ENCODE measurements around the gene KCTD17.
A peak's percentile ranks its signal among the peaks of the same experiment; 100 is the strongest.

Gene KCTD17

GRCh38 chr22:37044634-37045625, 6.6 kb upstream of the KCTD17 start:
- H3K9ac ChIP-seq (ENCODE audit: low read depth, low read length), result no peak overlapping the region
- no peak overlapping the region for H3K27ac ChIP-seq (ENCODE audit: low read depth, low read length)
- no peaks in the 10 kb centered on the region for H3K36me3 ChIP-seq (ENCODE audit: insufficient read depth, low read length)
- WGBS, result 80% methylated on average over 9 of the region's 9 CpGs
- no peaks in the 10 kb centered on the region for H3K9me3 ChIP-seq (ENCODE audit: insufficient read depth, low read depth, low read length)
- no peak overlapping the region for H3K4me3 ChIP-seq (ENCODE audit: low read length)
- H3K4me1 ChIP-seq (ENCODE audit: insufficient read depth, low read length), result peaks cover 3% of the 10 kb centered on the region; the same call in 1 of the 2 replicates
- no peaks in the 10 kb centered on the region; the same call in 1 of the 2 replicates for H3K27me3 ChIP-seq (ENCODE audit: insufficient read depth, low read length)

GRCh38 chr22:37045958-37046357, 5.6 kb upstream of the KCTD17 start:
- Histone ChIP-seq H3K4me1 (ENCODE audit: insufficient read depth, low read length) (peaks cover 1% of the 10 kb centered on the region; the same call in 1 of the 2 replicates), H3K27ac (ENCODE audit: low read depth, low read length) (no peak overlapping the region), H3K27me3 (ENCODE audit: insufficient read depth, low read length) (no peaks in the 10 kb centered on the region; the same call in 1 of the 2 replicates), H3K9ac (ENCODE audit: low read depth, low read length) (no peak overlapping the region), H3K36me3 (ENCODE audit: insufficient read depth, low read length) (no peaks in the 10 kb centered on the region), H3K9me3 (ENCODE audit: insufficient read depth, low read depth, low read length) (no peaks in the 10 kb centered on the region), H3K4me3 (ENCODE audit: low read length) (no peak overlapping the region)
- 40% methylated on average over 3 of the region's 4 CpGs for WGBS

DNA sequence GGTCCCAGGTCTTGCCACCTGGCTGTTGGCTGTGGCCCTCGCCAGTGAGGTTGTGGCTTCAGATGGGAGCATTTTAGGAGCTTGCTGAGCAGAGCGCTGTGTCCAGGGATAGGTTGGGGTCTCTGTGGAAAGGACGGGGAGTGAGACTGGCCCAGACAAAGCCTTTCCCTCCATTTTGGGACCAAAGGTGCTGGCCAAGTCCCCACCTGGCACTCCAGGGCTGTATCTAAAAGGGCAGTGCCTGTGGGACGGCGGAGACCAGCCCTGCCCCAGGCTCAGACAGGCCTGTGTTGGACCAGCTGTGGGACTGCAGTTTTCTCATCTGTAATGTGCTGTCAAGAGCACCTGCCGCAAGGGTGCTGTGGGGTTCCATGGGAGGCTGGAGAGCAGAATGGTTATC, 5.0 kb upstream of the KCTD17 start:
- H3K9me3 ChIP-seq (ENCODE audit: insufficient read depth, low read depth, low read length), result no peaks in the 10 kb centered on the region
- no peak overlapping the region for H3K27ac ChIP-seq (ENCODE audit: low read depth, low read length)
- H3K36me3 ChIP-seq (ENCODE audit: insufficient read depth, low read length), result no peaks in the 10 kb centered on the region
- no peak overlapping the region for H3K4me3 ChIP-seq (ENCODE audit: low read length)
- no peaks in the 10 kb centered on the region for H3K4me1 ChIP-seq (ENCODE audit: insufficient read depth, low read length)
- no peaks in the 10 kb centered on the region; the same call in 1 of the 2 replicates for H3K27me3 ChIP-seq (ENCODE audit: insufficient read depth, low read length)
- H3K9ac ChIP-seq (ENCODE audit: low read depth, low read length), result no peak overlapping the region
- WGBS, result 90% methylated on average over 6 of the region's 6 CpGs

GRCh38 chr22:37047006-37047405, 4.5 kb upstream of the KCTD17 start:
- WGBS, result 89% methylated on average over 7 of the region's 7 CpGs
- Histone ChIP-seq H3K27me3 (ENCODE audit: insufficient read depth, low read length) (no peaks in the 10 kb centered on the region; the same call in 1 of the 2 replicates), H3K4me1 (ENCODE audit: insufficient read depth, low read length) (no peaks in the 10 kb centered on the region), H3K36me3 (ENCODE audit: insufficient read depth, low read length) (no peaks in the 10 kb centered on the region), H3K4me3 (ENCODE audit: low read length) (no peak overlapping the region), H3K9ac (ENCODE audit: low read depth, low read length) (no peak overlapping the region), H3K9me3 (ENCODE audit: insufficient read depth, low read depth, low read length) (no peaks in the 10 kb centered on the region), H3K27ac (ENCODE audit: low read depth, low read length) (no peak overlapping the region)

DNA sequence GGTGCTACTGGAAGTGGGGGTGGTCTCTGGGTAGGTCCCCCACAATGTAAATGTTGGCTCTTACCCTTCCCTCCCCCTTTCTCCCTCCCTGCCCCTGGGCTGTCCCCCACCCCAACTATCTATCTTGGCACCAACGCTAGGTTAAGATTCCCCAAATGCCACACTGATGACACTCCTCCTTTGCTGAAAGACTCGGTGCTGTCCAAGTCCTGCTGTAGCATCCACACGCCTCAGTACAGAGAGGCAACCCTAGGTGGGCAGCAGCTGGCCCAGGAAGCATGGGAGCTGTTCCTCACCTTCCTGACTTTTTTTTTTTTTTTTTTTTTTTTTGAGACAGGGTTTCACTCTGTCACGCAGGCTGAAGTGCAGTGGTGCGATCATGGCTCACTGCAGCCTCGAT, 3.4 kb upstream of the KCTD17 start:
- no peaks in the 10 kb centered on the region for H3K4me1 ChIP-seq (ENCODE audit: insufficient read depth, low read length)
- no peak overlapping the region for H3K9ac ChIP-seq (ENCODE audit: low read depth, low read length)
- WGBS, result 75% methylated on average over 6 of the region's 6 CpGs
- H3K27me3 ChIP-seq (ENCODE audit: insufficient read depth, low read length), result no peaks in the 10 kb centered on the region; the same call in 1 of the 2 replicates
- no peak overlapping the region for H3K4me3 ChIP-seq (ENCODE audit: low read length)
- no peaks in the 10 kb centered on the region for H3K9me3 ChIP-seq (ENCODE audit: insufficient read depth, low read depth, low read length)
- H3K27ac ChIP-seq (ENCODE audit: low read depth, low read length), result no peak overlapping the region
- peaks cover 2% of the 10 kb centered on the region; the same call in 1 of the 2 replicates for H3K36me3 ChIP-seq (ENCODE audit: insufficient read depth, low read length)

DNA sequence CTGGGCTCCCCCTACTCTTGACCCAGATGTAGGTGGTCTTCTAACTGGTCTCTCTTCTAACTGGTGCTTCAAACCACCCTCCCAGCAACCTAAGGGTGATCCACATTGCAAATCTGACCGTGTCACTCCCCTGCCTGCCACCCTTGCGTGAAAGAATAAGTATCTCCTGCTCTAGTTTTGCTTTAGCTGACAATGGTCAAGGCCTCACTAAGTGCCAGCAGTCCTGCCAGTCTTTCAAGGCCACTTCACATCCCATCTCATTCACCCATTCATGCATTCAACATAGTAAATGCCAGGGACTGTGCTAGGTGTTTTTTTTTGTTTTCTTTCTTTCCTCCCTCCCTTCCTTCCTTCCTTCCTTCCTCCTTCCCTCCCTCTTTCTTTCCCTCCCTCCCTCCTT, 2.3 kb upstream of the KCTD17 start:
- H3K27ac ChIP-seq (ENCODE audit: low read depth, low read length), result no peak overlapping the region
- H3K4me1 ChIP-seq (ENCODE audit: insufficient read depth, low read length), result no peaks in the 10 kb centered on the region
- 84% methylated on average over 2 of the region's 2 CpGs for WGBS
- no peaks in the 10 kb centered on the region; the same call in 1 of the 2 replicates for H3K27me3 ChIP-seq (ENCODE audit: insufficient read depth, low read length)
- H3K9me3 ChIP-seq (ENCODE audit: insufficient read depth, low read depth, low read length), result no peaks in the 10 kb centered on the region
- no peak overlapping the region for H3K9ac ChIP-seq (ENCODE audit: low read depth, low read length)
- H3K4me3 ChIP-seq (ENCODE audit: low read length), result no peak overlapping the region
- H3K36me3 ChIP-seq (ENCODE audit: insufficient read depth, low read length), result peaks cover 9% of the 10 kb centered on the region; the same call in 1 of the 2 replicates

- Histone ChIP-seq H3K4me1 (ENCODE audit: insufficient read depth, low read length) (no peaks in the 10 kb centered on the region), H3K36me3 (ENCODE audit: insufficient read depth, low read length) (peaks cover 17% of the 10 kb centered on the region), H3K27me3 (ENCODE audit: insufficient read depth, low read length) (no peaks in the 10 kb centered on the region; the same call in 1 of the 2 replicates), H3K9ac (ENCODE audit: low read depth, low read length) (no peak overlapping the region), H3K27ac (ENCODE audit: low read depth, low read length) (no peak overlapping the region), H3K4me3 (ENCODE audit: low read length) (no peak overlapping the region), H3K9me3 (ENCODE audit: insufficient read depth, low read depth, low read length) (no peaks in the 10 kb centered on the region)
- WGBS, result 85% methylated on average over 6 of the region's 6 CpGs
Observed at GRCh38 chr22:37050913-37051312, 629 bp upstream of the KCTD17 start.

DNA sequence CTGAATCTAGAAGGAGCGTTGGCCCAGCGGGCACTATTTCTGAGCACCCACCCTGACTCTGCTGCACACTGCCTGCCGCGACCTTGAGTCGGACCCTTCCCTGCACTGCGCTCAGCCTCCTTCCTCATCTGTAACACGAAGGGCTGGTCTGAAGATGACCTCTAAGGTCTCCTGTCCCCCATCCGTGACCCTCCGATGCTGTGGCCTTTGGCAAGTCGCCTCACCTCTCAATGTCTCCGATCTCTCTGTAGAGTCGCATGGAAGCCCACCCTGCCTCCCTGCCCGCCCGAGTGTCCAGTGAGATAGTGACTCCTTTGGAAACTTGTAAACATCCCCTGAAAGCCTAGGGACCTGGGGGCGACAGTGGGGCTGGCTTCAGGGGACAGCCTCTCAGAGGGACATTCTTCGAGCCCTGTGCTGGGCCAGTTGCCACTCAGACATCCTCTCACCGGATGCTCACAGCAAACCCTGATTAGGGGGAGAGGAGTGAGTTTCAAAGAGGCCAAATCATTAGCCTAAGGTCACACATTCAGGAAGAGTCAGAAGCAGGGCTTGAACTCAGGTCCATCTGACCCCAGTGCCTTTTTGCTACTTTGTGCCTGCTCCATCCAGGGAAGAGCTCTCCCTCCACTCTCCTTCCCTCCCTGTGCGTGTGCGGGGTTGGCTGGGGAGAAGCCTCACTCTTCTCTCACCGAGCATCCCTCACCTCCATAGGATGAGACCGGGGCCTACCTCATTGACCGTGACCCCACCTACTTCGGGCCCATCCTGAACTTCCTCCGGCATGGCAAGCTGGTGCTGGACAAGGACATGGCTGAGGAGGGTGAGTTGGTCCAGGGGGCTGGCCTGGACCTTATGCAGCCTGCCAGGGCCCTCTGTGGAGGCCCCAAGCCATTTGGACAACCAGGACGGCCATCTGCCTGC, 1.1 kb downstream of the KCTD17 start:
- 89% methylated on average over 25 of the region's 25 CpGs for WGBS
- Histone ChIP-seq H3K9me3 (ENCODE audit: insufficient read depth, low read depth, low read length) (no peaks in the 10 kb centered on the region), H3K9ac (ENCODE audit: low read depth, low read length) (0 out of 2 replicates have a peak overlapping the region, but pooled peaks have one; percentile 72), H3K4me3 (ENCODE audit: low read length) (peak overlapping the region; percentile 85), H3K27ac (ENCODE audit: low read depth, low read length) (no peak overlapping the region), H3K27me3 (ENCODE audit: insufficient read depth, low read length) (no peaks in the 10 kb centered on the region; the same call in 1 of the 2 replicates), H3K36me3 (ENCODE audit: insufficient read depth, low read length) (peaks cover 32% of the 10 kb centered on the region), H3K4me1 (ENCODE audit: insufficient read depth, low read length) (no peaks in the 10 kb centered on the region)

DNA sequence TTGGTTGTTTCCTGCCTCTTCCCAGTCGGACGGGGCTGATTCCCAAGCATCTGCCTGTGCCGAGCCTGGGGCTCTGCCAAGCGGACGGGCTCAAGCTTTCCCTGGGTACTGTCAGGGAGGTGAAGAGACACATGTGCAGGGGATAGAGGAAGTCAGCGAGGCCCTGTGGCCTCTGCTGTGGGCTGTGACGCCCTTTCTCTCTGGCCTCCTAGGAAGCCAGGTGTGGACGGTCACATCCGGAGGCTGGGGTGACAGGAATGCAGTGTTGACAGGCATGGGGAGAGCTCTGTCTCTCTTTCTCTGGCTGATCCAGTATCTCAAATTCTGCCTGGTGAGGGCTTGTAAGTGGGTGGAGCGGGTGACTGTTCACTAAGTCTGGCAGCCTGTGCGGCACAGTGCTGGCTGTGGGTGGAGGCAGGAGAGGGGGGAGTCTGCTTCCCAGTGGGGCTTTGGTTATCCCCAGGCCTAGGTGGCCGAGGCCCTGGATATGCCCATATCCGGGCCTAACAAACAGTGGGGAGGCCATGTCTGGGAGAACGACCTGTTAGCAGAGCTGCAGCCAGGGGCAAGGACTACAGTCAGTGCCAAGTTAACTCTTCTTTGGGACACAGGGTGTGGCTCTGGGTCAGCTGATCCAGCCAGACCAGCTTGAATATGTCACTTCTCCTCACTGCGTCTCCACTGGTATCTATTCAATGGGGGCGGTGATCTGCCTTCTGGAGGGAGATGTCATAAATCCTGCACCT, 1.9 kb downstream of the KCTD17 start:
- Histone ChIP-seq H3K36me3 (ENCODE audit: insufficient read depth, low read length) (peaks cover 40% of the 10 kb centered on the region), H3K9ac (ENCODE audit: low read depth, low read length) (no peak overlapping the region), H3K27me3 (ENCODE audit: insufficient read depth, low read length) (no peaks in the 10 kb centered on the region; the same call in 1 of the 2 replicates), H3K27ac (ENCODE audit: low read depth, low read length) (no peak overlapping the region), H3K4me3 (ENCODE audit: low read length) (no peak overlapping the region), H3K4me1 (ENCODE audit: insufficient read depth, low read length) (no peaks in the 10 kb centered on the region), H3K9me3 (ENCODE audit: insufficient read depth, low read depth, low read length) (no peaks in the 10 kb centered on the region)
- WGBS, result 95% methylated on average over 16 of the region's 16 CpGs

DNA sequence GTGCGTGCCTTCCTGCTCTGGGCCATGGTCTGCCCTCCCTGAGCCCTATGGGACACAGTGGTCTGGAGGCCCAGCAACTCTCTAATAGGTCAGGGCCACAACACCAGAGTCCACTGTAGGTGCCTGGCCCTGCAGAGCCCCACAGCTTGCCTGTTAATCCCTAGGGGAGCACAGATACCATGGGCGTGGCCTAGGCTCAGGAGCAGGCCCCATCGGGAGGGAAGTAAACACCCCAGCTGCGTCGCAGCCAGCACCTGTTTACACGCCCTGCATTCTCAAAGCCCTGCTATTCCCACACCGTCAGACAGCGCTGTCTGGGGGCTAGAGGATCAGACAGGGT, 2.5 kb downstream of the KCTD17 start:
- Histone ChIP-seq H3K9me3 (ENCODE audit: insufficient read depth, low read depth, low read length) (no peaks in the 10 kb centered on the region), H3K27ac (ENCODE audit: low read depth, low read length) (no peak overlapping the region), H3K36me3 (ENCODE audit: insufficient read depth, low read length) (peaks cover 41% of the 10 kb centered on the region), H3K4me1 (ENCODE audit: insufficient read depth, low read length) (no peaks in the 10 kb centered on the region), H3K9ac (ENCODE audit: low read depth, low read length) (no peak overlapping the region), H3K27me3 (ENCODE audit: insufficient read depth, low read length) (no peaks in the 10 kb centered on the region; the same call in 1 of the 2 replicates), H3K4me3 (ENCODE audit: low read length) (no peak overlapping the region)
- 92% methylated on average over 8 of the region's 8 CpGs for WGBS
